GM21825 (cell line): ENCODE results near the gene HMGA1.
A peak's percentile ranks its signal among the peaks of the same experiment; 100 is the strongest.

Experiments used
- ATAC-seq: cut with Tn5 transposase; IDR thresholded peaks from one replicate; pipeline ENCODE4 v1.9.1; 2021; ENCODE audit warnings: mild to moderate bottlenecking, moderate library complexity; ENCODE audit not compliant: unreplicated experiment

HMGA1 gene

DNA sequence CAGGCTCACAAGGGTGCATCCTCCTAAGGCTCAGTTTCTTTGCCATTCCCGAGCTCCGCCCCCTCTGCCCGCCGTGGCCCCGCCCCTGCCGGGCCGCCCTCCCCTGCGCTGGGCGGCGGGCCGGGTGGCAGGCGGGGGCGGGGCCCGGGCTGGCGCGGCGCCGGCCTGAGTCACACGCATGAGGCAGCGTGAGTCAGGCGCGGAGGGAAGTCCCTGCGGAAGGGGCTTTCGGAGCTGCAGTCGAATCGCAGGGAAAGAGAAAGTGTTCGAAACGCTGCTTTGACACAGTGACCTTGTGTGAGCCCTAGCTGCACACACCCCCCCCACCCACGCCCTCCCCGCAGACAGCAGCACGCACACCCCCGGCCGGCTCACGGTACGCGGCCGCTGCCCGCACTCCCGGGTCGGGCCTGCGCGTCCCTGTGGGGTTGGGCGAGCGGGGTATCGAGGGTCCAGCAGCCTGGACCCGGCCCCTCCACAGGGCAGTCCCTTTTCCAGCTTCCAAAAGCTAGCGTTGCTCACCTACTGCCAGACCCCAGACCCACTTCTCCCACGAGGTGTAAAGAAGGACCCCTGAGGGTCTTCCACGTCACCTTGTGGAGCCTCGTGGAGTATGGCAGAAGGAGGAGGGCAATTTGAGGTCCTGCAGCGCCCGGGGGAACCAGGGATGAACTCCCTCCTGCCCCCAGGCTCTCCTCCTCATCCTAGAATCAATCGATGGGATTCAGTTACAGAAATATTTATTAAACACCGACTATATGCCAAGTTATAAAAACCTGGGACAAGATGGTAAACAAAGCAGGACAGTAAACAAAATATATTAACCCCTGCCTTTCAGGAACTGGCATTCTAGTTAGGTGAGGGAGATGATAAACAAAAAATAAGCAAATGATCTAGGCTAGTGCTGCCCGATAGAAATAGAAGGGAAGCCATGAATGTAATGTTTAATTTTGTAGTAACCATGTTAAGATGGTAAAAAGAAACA is 12.4 kb upstream of the HMGA1 start:
- ATAC-seq, result peak; percentile 71

DNA sequence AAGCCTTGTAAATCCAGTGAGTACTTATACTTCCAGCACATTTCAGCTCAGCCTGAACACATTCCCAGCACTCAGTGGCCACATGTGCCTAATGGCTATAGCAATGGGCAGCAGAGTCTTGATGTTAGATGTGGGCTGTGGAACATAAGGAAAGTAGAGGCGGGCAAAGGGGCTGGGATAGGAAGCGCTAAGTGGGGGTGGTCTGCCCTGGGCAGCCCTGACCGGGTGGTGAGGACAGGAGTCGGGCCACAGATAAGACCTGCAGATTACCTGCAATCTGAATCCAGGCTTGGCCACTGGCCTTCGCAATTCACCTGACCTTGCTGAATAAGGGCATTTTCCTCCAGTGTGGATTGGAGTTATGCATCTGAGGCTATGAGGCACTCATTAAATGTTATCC is 11.1 kb upstream of the HMGA1 start:
- no peak for ATAC-seq

DNA sequence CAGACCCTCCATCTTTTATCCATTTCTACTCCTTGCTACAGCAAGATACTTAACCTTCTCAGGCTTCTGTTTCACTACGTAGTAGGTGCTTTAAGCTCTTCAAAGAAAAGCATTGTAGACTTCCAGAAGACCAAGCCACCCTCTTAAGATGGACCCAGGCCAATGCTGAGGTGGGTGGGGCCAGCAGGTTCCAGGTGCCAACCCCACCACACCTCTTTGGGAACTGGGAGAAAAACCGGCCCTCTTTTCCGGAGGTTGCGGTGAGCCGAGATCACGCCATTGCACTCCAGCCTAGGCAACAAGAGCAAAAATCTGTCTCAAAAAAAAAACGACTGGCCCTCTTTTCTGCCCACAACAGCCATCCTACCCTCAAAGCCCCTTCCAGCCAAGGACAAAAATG is 10.6 kb upstream of the HMGA1 start:
- no peak for ATAC-seq

GRCh38 chr6:34226731-34227586 is 9.7 kb upstream of the HMGA1 start:
- no peak for ATAC-seq

GRCh38 chr6:34227761-34228421 is 8.8 kb upstream of the HMGA1 start:
- no peak for ATAC-seq

DNA sequence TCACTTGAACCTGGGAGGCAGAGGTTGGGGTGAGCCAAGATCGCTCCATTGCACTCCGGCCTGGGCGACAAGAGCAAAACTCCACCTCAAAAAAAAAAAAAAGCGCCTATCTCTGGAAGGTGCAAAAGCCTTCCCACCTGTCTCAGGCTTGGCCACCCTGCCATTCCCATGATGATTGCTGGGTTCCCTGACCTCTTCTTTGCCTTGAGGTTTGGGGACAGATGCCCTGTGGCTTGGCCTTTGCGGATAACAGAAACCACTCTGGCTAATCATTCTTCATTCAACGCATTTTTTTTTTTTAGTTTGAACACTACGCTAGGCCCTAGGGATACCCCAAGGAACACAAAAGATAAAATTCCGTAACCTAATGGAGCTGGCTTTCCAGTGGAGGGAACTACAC is 6.8 kb upstream of the HMGA1 start:
- ATAC-seq, result no peak

DNA sequence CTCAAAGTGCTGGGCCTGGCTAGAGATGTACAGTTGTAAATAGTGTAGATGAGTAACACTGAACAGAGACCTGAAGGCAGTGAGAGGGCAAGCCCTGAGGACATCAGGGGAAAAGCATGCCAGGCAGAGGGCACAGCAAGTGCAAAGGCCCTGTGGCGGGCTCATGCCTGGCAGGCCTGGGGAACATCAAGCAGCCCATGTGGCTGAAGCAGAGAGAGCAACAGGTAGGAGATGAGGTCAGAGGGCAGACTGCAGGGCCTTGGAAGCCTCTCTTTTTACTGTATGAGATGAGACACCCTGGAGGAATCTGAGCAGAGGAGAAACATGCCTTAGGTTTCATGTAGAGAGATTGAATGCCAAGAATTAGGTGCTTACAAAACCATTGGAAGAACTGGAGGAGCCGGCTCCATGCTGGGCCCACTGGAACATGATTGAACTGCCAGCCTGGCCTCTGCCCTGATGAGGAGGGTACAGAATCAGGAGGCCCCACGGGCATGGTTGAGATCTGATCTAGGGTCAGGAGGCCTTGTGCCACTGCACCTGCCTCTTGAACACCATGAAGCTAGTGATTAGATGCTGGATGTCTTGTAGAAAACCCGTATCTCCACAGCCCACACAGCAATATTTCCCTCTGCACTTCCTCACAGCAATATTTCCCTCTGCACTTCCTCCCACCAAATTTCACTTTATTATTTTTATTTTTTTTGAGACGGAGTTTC is 5.9 kb upstream of the HMGA1 start:
- no peak for ATAC-seq

- ATAC-seq, result no peak
Observed at GRCh38 chr6:34231566-34232336, 4.9 kb upstream of the HMGA1 start.

- no peak for ATAC-seq
Observed at GRCh38 chr6:34232901-34233300, 3.8 kb upstream of the HMGA1 start.

DNA sequence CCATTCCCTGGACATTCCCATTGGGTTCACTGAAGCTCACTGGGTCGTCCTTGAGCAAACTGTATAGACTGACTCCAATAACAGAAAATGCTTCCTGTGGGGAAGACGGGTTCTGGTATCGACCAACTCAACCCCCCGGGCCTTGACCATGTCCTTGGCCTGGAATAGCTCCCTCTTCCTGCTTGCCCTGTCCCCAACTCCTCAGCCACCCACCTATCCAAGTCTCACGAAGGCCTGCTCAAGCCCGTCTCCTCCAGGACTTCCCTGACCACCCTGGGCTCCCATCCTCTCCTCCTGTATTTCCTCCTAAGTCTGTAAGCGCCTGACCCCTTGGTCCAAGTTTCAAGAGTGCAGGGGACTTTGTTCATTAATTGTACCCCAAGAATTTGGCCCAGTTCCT is 2.8 kb upstream of the HMGA1 start:
- ATAC-seq, result no peak

- ATAC-seq, result no peak
Observed at GRCh38 chr6:34234667-34235306, 1.9 kb upstream of the HMGA1 start.

- no peak for ATAC-seq
Observed at GRCh38 chr6:34235307-34236130, 1.2 kb upstream of the HMGA1 start.

- ATAC-seq, result no peak
Observed at GRCh38 chr6:34236131-34236442, 586 bp upstream of the HMGA1 start.

DNA sequence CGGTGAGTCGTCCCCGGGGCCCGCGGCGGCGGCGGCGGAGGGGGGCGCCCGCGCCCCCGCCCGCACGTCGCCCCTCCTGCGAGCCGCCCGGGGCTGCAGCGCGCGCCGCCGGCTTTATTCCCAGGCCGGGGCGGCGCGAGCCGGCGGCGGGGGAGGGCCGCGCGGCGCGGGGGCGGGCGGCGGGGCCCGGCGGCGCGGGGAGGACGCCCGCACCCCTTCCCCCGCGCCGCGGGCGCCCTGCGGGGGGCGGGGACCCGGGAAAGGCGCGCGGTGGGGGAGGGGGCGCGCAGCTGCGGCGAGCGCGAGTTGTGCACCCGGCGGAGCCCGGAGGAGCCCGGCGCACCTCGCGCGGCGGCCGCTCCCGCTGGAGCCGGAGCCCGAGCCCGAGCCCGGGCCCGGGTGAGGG is 646 bp downstream of the HMGA1 start:
- peak; percentile 11 for ATAC-seq

DNA sequence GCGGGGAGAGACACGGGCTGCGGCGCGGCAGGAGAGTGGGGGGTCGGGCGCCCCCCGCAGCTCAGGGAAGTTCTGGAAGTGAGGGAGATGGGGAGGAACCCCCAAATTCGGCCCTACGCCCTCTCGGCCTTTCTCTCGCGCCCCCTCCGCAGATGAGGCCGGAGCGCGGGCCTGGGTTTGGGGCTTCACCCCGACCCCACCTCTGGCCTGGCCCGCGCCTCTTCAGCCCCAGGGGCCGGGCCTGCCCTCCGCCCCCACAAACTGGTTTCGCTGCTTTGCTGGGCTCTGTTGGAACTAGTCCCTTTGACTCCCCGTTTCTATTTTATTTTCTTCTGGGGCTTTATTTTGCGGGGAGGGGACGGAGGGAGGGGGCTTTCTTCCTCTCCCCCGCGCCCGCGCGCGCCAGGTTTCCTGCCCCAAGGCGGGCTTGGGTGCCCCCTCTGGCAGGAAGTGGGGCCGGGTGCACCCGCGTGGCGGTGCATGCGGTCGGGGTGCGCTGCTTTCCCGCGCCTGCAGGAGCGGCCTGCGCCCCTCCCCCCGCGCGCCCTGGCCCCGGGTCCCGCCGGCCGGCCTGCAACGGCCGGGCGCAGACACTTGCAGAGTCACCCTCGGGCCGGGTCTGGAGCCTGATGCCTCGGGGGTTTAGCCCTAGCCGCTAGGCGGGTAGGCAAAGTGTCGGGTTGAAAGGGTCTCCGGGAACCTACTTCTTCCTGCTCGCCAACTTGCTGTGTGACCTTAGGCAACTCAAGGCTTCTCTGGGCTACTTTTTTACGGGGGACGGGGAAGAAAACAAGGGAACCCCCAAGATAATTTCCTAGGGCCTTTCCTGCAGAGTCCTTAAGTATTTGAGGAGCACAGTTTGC is 1.3 kb downstream of the HMGA1 start:
- ATAC-seq, result peak; percentile 17

GRCh38 chr6:34238585-34239499 is 2.2 kb downstream of the HMGA1 start:
- ATAC-seq, result no peak

- ATAC-seq, result no peak
Observed at GRCh38 chr6:34239500-34239825, 2.8 kb downstream of the HMGA1 start.
